ENCODE data around the gene CD163L1.
"Not testable (repeated sequence)": the region's sequence is repeated elsewhere in the genome, so short reads cannot be mapped to it uniquely, and the experiment has no call there.

CD163L1 gene

GRCh38 chr12:7403466-7403865, 40.5 kb downstream of the CD163L1 start:
- DNase-seq: no peak

- DNase-seq: no peak
These were observed 44.9 kb downstream of the CD163L1 start for GRCh38 chr12:7399089-7399488.

GRCh38 chr12:7396418-7396817, 47.5 kb downstream of the CD163L1 start:
- DNase-seq: no peak

GRCh38 chr12:7395950-7396349, 48.0 kb downstream of the CD163L1 start:
- DNase-seq: no peak

- DNase-seq: no peak
These were observed 56.7 kb downstream of the CD163L1 start for GRCh38 chr12:7387289-7387688.

- no peak for DNase-seq
These were observed 60.8 kb downstream of the CD163L1 start for GRCh38 chr12:7383157-7383556.

GRCh38 chr12:7376196-7376595, 67.8 kb downstream of the CD163L1 start:
- DNase-seq: no peak

GRCh38 chr12:7375145-7375543, 68.8 kb downstream of the CD163L1 start:
- DNase-seq: no peak

GRCh38 chr12:7374423-7375144, 69.4 kb downstream of the CD163L1 start:
- DNase-seq: no peak

GRCh38 chr12:7373226-7373625, 70.7 kb downstream of the CD163L1 start:
- DNase-seq: no peak

GRCh38 chr12:7369274-7369729, 74.7 kb downstream of the CD163L1 start:
- DNase-seq: no peak

GRCh38 chr12:7362734-7363133, 81.2 kb downstream of the CD163L1 start:
- no peak for DNase-seq

- DNase-seq: no peak
These were observed 82.7 kb downstream of the CD163L1 start for GRCh38 chr12:7361265-7361664.

GRCh38 chr12:7354529-7354928, 89.4 kb downstream of the CD163L1 start:
- no peak for DNase-seq

- no peak for DNase-seq
These were observed 91.3 kb downstream of the CD163L1 start for GRCh38 chr12:7352661-7353060.

GRCh38 chr12:7351177-7351576, 92.8 kb downstream of the CD163L1 start:
- DNase-seq: no peak

GRCh38 chr12:7349418-7349817, 94.5 kb downstream of the CD163L1 start:
- no peak for DNase-seq

- DNase-seq: no peak
These were observed 97.3 kb downstream of the CD163L1 start for GRCh38 chr12:7346551-7347225.

- DNase-seq: no peak
These were observed 98.9 kb downstream of the CD163L1 start for GRCh38 chr12:7344833-7345606.

- DNase-seq: no peak
These were observed 104.3 kb downstream of the CD163L1 start for GRCh38 chr12:7339675-7340074.

- DNase-seq: not testable (repeated sequence)
These were observed 106.2 kb downstream of the CD163L1 start for GRCh38 chr12:7337790-7338189.

GRCh38 chr12:7327918-7328317, 116.0 kb downstream of the CD163L1 start:
- DNase-seq: no peak

GRCh38 chr12:7324176-7324575, 119.8 kb downstream of the CD163L1 start:
- no peak for DNase-seq

- DNase-seq: no peak
These were observed 121.4 kb downstream of the CD163L1 start for GRCh38 chr12:7322599-7322998.
